Keratinocyte (primary cell): ENCODE results near the gene MAGI1. TPM values are rescaled to one million over a fixed set of nuclear protein-coding genes. Genes with fewer than 3 reads are reported as not detected.

Source experiments
- DNase-seq: peaks from one replicate; pipeline ENCODE4 v3.0.0-alpha.2; 2011; ENCODE audit warnings: low read depth, missing footprints, low spot score
- FAIRE-seq: peaks from 2 replicates; lab custom pipeline; 2011; peaks lifted over from hg19 to GRCh38; lab: Jason Lieb, UNC
- H2AFZ ChIP-seq: 2 replicates; pipeline ENCODE4 v1.6.0; 2012; ENCODE audit warnings: low read length, control low read depth, inconsistent platforms; ENCODE audit not compliant: control insufficient read depth
- H3K27ac ChIP-seq: 2 replicates; pipeline ENCODE4 v1.5.1; 2011; ENCODE audit warnings: low read length; ENCODE audit not compliant: control insufficient read depth, insufficient read depth
- H3K27me3 ChIP-seq: 3 replicates; pipeline ENCODE4 v1.6.0; 2011; ENCODE audit warnings: low read length; ENCODE audit not compliant: control insufficient read depth, insufficient read depth; ENCODE audit errors: extremely low read depth
- H3K36me3 ChIP-seq, 2 experiments: 2 replicates in 1 of 2; 3 replicates in 1 of 2; pipeline ENCODE4 v1.5.1; 2011; ENCODE audit warnings: low read length in 2 of 2, mild to moderate bottlenecking in 1 of 2; ENCODE audit not compliant: control insufficient read depth in 2 of 2, insufficient read depth in 2 of 2; ENCODE audit errors: extremely low read depth in 1 of 2
- H3K4me1 ChIP-seq: 3 replicates; pipeline ENCODE4 v1.5.1; 2011; ENCODE audit warnings: low read length; ENCODE audit not compliant: control insufficient read depth, insufficient read depth; ENCODE audit errors: extremely low read depth
- H3K4me2 ChIP-seq: 3 replicates; pipeline ENCODE4 v1.6.0; 2011; ENCODE audit warnings: low read depth, low read length; ENCODE audit not compliant: control insufficient read depth, insufficient read depth; ENCODE audit errors: extremely low read depth
- H3K4me3 ChIP-seq, 3 experiments: fragments of 200-600 bp in 1 of 3; sonication (generic) in 1 of 3; 2 replicates in 2 of 3; 3 replicates in 1 of 3; pipeline ENCODE4 v1.5.1; 2011 to 2016; ENCODE audit warnings: low read length in 3 of 3, mild to moderate bottlenecking in 3 of 3, control low read depth in 2 of 3, inconsistent platforms in 1 of 3, low read depth in 1 of 3, mixed read lengths in 1 of 3, mixed run types in 1 of 3, moderate library complexity in 1 of 3; ENCODE audit not compliant: control insufficient read depth in 2 of 3, insufficient read depth in 2 of 3; ENCODE audit errors: extremely low read depth in 1 of 3
- H3K79me2 ChIP-seq: 2 replicates; pipeline ENCODE4 v1.6.0; 2012; ENCODE audit warnings: low read length; ENCODE audit not compliant: control insufficient read depth, insufficient read depth
- H3K9ac ChIP-seq: 3 replicates; pipeline ENCODE4 v1.6.0; 2011; ENCODE audit warnings: low read length; ENCODE audit not compliant: control insufficient read depth, insufficient read depth; ENCODE audit errors: extremely low read depth
- H3K9me1 ChIP-seq: 3 replicates; pipeline ENCODE4 v1.6.0; 2011; ENCODE audit warnings: low read length; ENCODE audit not compliant: control insufficient read depth, insufficient read depth; ENCODE audit errors: extremely low read depth
- H3K9me3 ChIP-seq: 2 replicates; pipeline ENCODE4 v1.5.1; 2012; ENCODE audit warnings: low read depth, low read length; ENCODE audit not compliant: control insufficient read depth
- H4K20me1 ChIP-seq: 3 replicates; pipeline ENCODE4 v1.6.0; 2011; ENCODE audit warnings: low read length; ENCODE audit not compliant: control insufficient read depth, insufficient read depth; ENCODE audit errors: extremely low read depth
- EZH2 ChIP-seq: IDR thresholded peaks from one replicate; pipeline ENCODE4 v1.6.1; 2012; ENCODE audit warnings: inconsistent platforms, mild to moderate bottlenecking, low read length, moderate library complexity
- dilution Hi-C: fragments of 300-500 bp; cut with MboI; formaldehyde crosslinking; loops from one replicate; pipeline ENCODE4 v1.7.0; 2020; ENCODE audit warnings: low sequenced_read_pairs; ENCODE audit not compliant: extremely low pct_ligation_motif_present
- polyA plus RNA-seq, 5 experiments: library from polyadenylated mRNA; depleted of rRNA in 3 of 5; stranded (reverse) in 3 of 5; stranded (forward) in 1 of 5; unstranded in 1 of 5; fragments of >200 nt; gene quantifications; 1 replicate in 1 of 5; 2 replicates in 3 of 5; 3 replicates in 1 of 5; pipeline versions ENCODE4 v1.2.1 to v1.2.3, GENCODE V29; 2011 to 2012; ENCODE audit warnings: missing spikeins in 2 of 5, low read depth in 1 of 5, low replicate concordance in 1 of 5
- TF ChIP-seq, protein P1 (sequence below), 3 experiments: IDR thresholded peaks in 1 of 3; conservative IDR thresholded peaks in 1 of 3; optimal IDR thresholded peaks in 1 of 3; 2 replicates in 2 of 3; 3 replicates in 1 of 3; pipeline versions ENCODE3 to v1.5.1; 2011; ENCODE audit warnings: low read length in 3 of 3, mild to moderate bottlenecking in 3 of 3, moderate library complexity in 2 of 3, control low read depth in 1 of 3, inconsistent platforms in 1 of 3; ENCODE audit not compliant: insufficient read depth in 2 of 3; ENCODE audit errors: extremely low read depth in 1 of 3

Gene MAGI1
- polyA plus RNA-seq, 1 donor (not counting 4 experiments of a cell fraction or from before 2014, with no cell fraction given): 10.9 TPM

DNA sequence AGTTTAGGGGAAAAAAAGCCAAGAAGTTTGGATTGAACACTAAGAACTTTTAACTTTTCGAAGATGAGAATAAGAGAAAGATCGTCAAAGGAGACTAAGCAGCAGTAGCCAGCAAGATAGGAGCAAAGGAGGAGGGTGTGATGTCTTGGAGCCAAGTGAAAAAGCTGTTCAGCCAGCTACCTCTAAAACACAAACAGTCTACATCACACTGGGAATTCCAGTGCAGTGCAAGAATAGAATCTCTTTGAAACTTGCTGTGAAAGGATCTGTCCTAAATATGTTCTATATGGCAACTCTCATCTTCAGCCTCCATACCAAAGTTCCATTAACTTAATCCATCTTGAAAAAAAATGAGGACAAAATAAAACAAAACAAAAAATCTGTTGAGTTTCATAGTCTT, 541.5 kb downstream of the MAGI1 start:
- Histone ChIP-seq H3K36me3 (no peaks in the 10 kb centered on the region), H3K9ac (no peak overlapping the region), H3K4me2 (no peak overlapping the region), H4K20me1 (no peaks in the 10 kb centered on the region), H3K4me3 (no peak overlapping the region), H3K27me3 (no peaks in the 10 kb centered on the region), H2AFZ (no peak overlapping the region), H3K9me3 (no peaks in the 10 kb centered on the region), H3K9me1 (no peaks in the 10 kb centered on the region), H3K27ac (no peak overlapping the region), H3K79me2 (no peaks in the 10 kb centered on the region), H3K4me1 (no peaks in the 10 kb centered on the region)
- FAIRE-seq (no peak), DNase-seq (no peak)
- TF ChIP-seq EZH2: no peak
- TF ChIP-seq, protein P1, sequence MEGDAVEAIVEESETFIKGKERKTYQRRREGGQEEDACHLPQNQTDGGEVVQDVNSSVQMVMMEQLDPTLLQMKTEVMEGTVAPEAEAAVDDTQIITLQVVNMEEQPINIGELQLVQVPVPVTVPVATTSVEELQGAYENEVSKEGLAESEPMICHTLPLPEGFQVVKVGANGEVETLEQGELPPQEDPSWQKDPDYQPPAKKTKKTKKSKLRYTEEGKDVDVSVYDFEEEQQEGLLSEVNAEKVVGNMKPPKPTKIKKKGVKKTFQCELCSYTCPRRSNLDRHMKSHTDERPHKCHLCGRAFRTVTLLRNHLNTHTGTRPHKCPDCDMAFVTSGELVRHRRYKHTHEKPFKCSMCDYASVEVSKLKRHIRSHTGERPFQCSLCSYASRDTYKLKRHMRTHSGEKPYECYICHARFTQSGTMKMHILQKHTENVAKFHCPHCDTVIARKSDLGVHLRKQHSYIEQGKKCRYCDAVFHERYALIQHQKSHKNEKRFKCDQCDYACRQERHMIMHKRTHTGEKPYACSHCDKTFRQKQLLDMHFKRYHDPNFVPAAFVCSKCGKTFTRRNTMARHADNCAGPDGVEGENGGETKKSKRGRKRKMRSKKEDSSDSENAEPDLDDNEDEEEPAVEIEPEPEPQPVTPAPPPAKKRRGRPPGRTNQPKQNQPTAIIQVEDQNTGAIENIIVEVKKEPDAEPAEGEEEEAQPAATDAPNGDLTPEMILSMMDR (optimal IDR thresholded peaks at IDR 0.05 in 1 of 3, IDR thresholded peaks at IDR 0.05 in 1 of 3, conservative IDR thresholded peaks at IDR 0.05 in 1 of 3; ENCODE audit: extremely low read depth in 1 of 3, insufficient read depth in 2 of 3, low read length in 3 of 3): no peak
- dilution Hi-C loops: no loop called here

- Histone ChIP-seq H2AFZ (no peak overlapping the region), H3K9me3 (no peaks in the 10 kb centered on the region), H3K27me3 (no peaks in the 10 kb centered on the region), H3K9ac (no peak overlapping the region), H3K9me1 (no peaks in the 10 kb centered on the region), H3K4me1 (no peaks in the 10 kb centered on the region), H3K4me2 (no peak overlapping the region), H3K27ac (no peak overlapping the region), H4K20me1 (no peaks in the 10 kb centered on the region), H3K4me3 (no peak overlapping the region), H3K79me2 (no peaks in the 10 kb centered on the region), H3K36me3 (no peaks in the 10 kb centered on the region)
- dilution Hi-C loops: no loop called here
- TF ChIP-seq, protein P1 (optimal IDR thresholded peaks at IDR 0.05 in 1 of 3, IDR thresholded peaks at IDR 0.05 in 1 of 3, conservative IDR thresholded peaks at IDR 0.05 in 1 of 3; ENCODE audit: extremely low read depth in 1 of 3, insufficient read depth in 2 of 3, low read length in 3 of 3): no peak
- TF ChIP-seq EZH2: no peak
- FAIRE-seq: no peak
- DNase-seq: no peak
Measured at GRCh38 chr3:65493938-65494337, 544.8 kb downstream of the MAGI1 start.
